CD14-positive monocyte (primary cell): ENCODE data around the gene LRP2BP. TPM values are rescaled to one million over a fixed set of nuclear protein-coding genes. Genes with fewer than 3 reads are reported as not detected.

Source experiments
- DNase-seq, 3 donors: peaks; one replicate each; pipeline ENCODE4 v3.0.0-alpha.2; 2011 to 2022
- H2AFZ ChIP-seq: 2 replicates; pipeline ENCODE4 v1.6.0; 2012; ENCODE audit warnings: mild to moderate bottlenecking, low read depth, low read length, inconsistent platforms; ENCODE audit not compliant: insufficient read depth, poor library complexity, severe bottlenecking
- H3K27ac ChIP-seq, 2 donors: 1 replicate in 1 of 2; 2 replicates in 1 of 2; pipeline ENCODE4 v1.5.1; 2012 to 2013; ENCODE audit warnings: low read length in 2 of 2, control low read depth in 1 of 2, inconsistent platforms in 1 of 2, low read depth in 1 of 2, mild to moderate bottlenecking in 1 of 2
- H3K27me3 ChIP-seq, 2 donors: one replicate each; pipeline versions ENCODE4 v1.6.0 to v1.6.1; 2011 to 2013; ENCODE audit warnings: low read length in 2 of 2; ENCODE audit not compliant: control insufficient read depth in 2 of 2, insufficient read depth in 2 of 2
- H3K36me3 ChIP-seq, 2 donors: replicated peaks in 1 of 2; 1 replicate in 1 of 2; 2 replicates in 1 of 2; pipeline versions ENCODE4 v1.5.1 to v1.6.1; 2012 to 2013; ENCODE audit warnings: low read length in 2 of 2, control low read depth in 1 of 2, inconsistent platforms in 1 of 2, mild to moderate bottlenecking in 1 of 2; ENCODE audit not compliant: insufficient read depth in 2 of 2, control insufficient read depth in 1 of 2
- H3K4me1 ChIP-seq, 2 donors: 1 replicate in 1 of 2; 2 replicates in 1 of 2; pipeline versions ENCODE4 v1.5.1 to v1.6.1; 2012 to 2013; ENCODE audit warnings: low read length in 2 of 2, control low read depth in 1 of 2, inconsistent platforms in 1 of 2, mild to moderate bottlenecking in 1 of 2, moderate library complexity in 1 of 2; ENCODE audit not compliant: insufficient read depth in 2 of 2, control insufficient read depth in 1 of 2
- H3K4me2 ChIP-seq: replicated peaks from 2 replicates; pipeline ENCODE3; 2012; ENCODE audit warnings: low read length, moderate library complexity, mild to moderate bottlenecking; ENCODE audit not compliant: poor library complexity, severe bottlenecking; ENCODE audit errors: extremely low read depth
- H3K4me3 ChIP-seq, 3 experiments: fragments of 200-600 bp in 1 of 3; sonication (generic) in 1 of 3; replicated peaks in 1 of 3; 1 replicate in 2 of 3; 2 replicates in 1 of 3; pipeline ENCODE4 v1.5.1; 2011 to 2013; ENCODE audit warnings: low read length in 3 of 3, mild to moderate bottlenecking in 3 of 3, control low read depth in 2 of 3, low read depth in 2 of 3, inconsistent platforms in 1 of 3, moderate library complexity in 1 of 3
- H3K79me2 ChIP-seq: 2 replicates; pipeline ENCODE4 v1.6.0; 2012; ENCODE audit warnings: mild to moderate bottlenecking, control low read depth, inconsistent platforms, low read length, moderate library complexity; ENCODE audit not compliant: insufficient read depth
- H3K9ac ChIP-seq: 2 replicates; pipeline ENCODE4 v1.6.0; 2017; ENCODE audit warnings: low read length, mild to moderate bottlenecking; ENCODE audit not compliant: insufficient read depth, poor library complexity, severe bottlenecking
- H3K9me3 ChIP-seq, 2 donors: replicated peaks in 1 of 2; 1 replicate in 1 of 2; 2 replicates in 1 of 2; pipeline versions ENCODE4 v1.5.1 to v1.6.1; 2012 to 2013; ENCODE audit warnings: low read length in 2 of 2, control low read depth in 1 of 2; ENCODE audit not compliant: control insufficient read depth in 1 of 2, insufficient read depth in 1 of 2
- H4K20me1 ChIP-seq: 2 replicates; pipeline ENCODE4 v1.6.0; 2012; ENCODE audit warnings: mild to moderate bottlenecking, low read length, control low read depth, moderate library complexity; ENCODE audit not compliant: insufficient read depth
- H3K27ac Mint-ChIP-seq, 7 donors: one replicate each; pipeline ENCODE4 v1.8.0; 2020; ENCODE audit warnings: mild to moderate bottlenecking in 7 of 7, mixed read lengths in 7 of 7, moderate library complexity in 6 of 7, inconsistent platforms in 2 of 7
- H3K27me3 Mint-ChIP-seq, 3 donors: one replicate each; pipeline ENCODE4 v1.8.0; 2021 to 2022; ENCODE audit warnings: low read depth in 3 of 3, mild to moderate bottlenecking in 3 of 3, mixed read lengths in 3 of 3, moderate library complexity in 3 of 3, inconsistent platforms in 1 of 3
- H3K36me3 Mint-ChIP-seq, 2 donors: one replicate each; pipeline ENCODE4 v1.8.0; 2020; ENCODE audit warnings: mixed read lengths in 2 of 2, inconsistent platforms in 1 of 2, mild to moderate bottlenecking in 1 of 2
- H3K4me1 Mint-ChIP-seq: one replicate; pipeline ENCODE4 v1.8.0; 2020; ENCODE audit warnings: mild to moderate bottlenecking, mixed read lengths
- H3K4me3 Mint-ChIP-seq, 2 donors: one replicate each; pipeline ENCODE4 v1.8.0; 2020; ENCODE audit warnings: mild to moderate bottlenecking in 2 of 2, mixed read lengths in 2 of 2, moderate library complexity in 1 of 2
- H3K9me3 Mint-ChIP-seq, 7 donors: one replicate each; pipeline ENCODE4 v1.8.0; 2020 to 2022; ENCODE audit warnings: mixed read lengths in 7 of 7, mild to moderate bottlenecking in 6 of 7, moderate library complexity in 6 of 7, inconsistent platforms in 2 of 7
- CTCF ChIP-seq: fragments of 200-600 bp; IDR thresholded peaks from one replicate; pipeline ENCODE4 v1.8.0; 2022; ENCODE audit warnings: antibody characterized with exemption, mild to moderate bottlenecking
- WGBS: methylation state at CpG from one replicate; pipeline ENCODE4 v1.1.5; 2013; ENCODE audit warnings: missing lambda C conversion rate; ENCODE audit not compliant: insufficient coverage; 5-methylcytosine and 5-hydroxymethylcytosine counted together
- intact Hi-C, 2 donors: fragments of 100-400 bp; cut with micrococcal nuclease; formaldehyde crosslinking; loops; one replicate each; pipeline versions ENCODE4 v1.15.0 to v1.15.1; 2023
- polyA plus RNA-seq, 3 donors: library from polyadenylated mRNA; depleted of rRNA in 1 of 3; unstranded in 2 of 3; stranded (reverse) in 1 of 3; fragments of 300-500 nt in 2 of 3; fragments of >200 nt in 1 of 3; fragmentation: Illumina TruSeq in 2 of 3; gene quantifications; 1 replicate in 2 of 3; 2 replicates in 1 of 3; pipeline ENCODE4 v1.2.3, GENCODE V29; 2012 to 2021

The LRP2BP gene
- polyA plus RNA-seq, 3 donors = 0.04 to 0.10 (median 0.09) TPM

GRCh38 chr4:185399466-185399865 lies 3.7 kb upstream of the LRP2BP start:
- Histone ChIP-seq H3K9me3 (no peaks in the 10 kb centered on the region), H2AFZ (no peak overlapping the region), H3K4me2 (no peak overlapping the region), H3K27ac (no peak overlapping the region), H3K4me1 (peaks cover 17 to 19% of the 10 kb centered on the region in 2 donors), H4K20me1 (no peaks in the 10 kb centered on the region), H3K4me3 (no peak overlapping the region), H3K79me2 (no peaks in the 10 kb centered on the region), H3K27me3 (peaks cover 0 to 8% of the 10 kb centered on the region in 2 donors), H3K36me3 (peaks cover 33 to 50% of the 10 kb centered on the region in 2 donors), H3K9ac (no peak overlapping the region)
- no peaks in the 10 kb centered on the region for H3K9me3 Mint-ChIP-seq
- no peak for TF ChIP-seq CTCF
- DNase-seq = no peak
- peaks cover 5 to 9% (median 6%) of the 10 kb centered on the region in 3 donors for H3K27me3 Mint-ChIP-seq
- intact Hi-C loops = no loop called here
- no peak overlapping the region for H3K4me3 Mint-ChIP-seq
- no CpG with 5 or more reads among the region's 8 CpGs for WGBS
- peaks cover 41 to 63% of the 10 kb centered on the region in 2 donors for H3K36me3 Mint-ChIP-seq
- H3K4me1 Mint-ChIP-seq = peaks cover 17% of the 10 kb centered on the region
- no peak overlapping the region for H3K27ac Mint-ChIP-seq

DNA sequence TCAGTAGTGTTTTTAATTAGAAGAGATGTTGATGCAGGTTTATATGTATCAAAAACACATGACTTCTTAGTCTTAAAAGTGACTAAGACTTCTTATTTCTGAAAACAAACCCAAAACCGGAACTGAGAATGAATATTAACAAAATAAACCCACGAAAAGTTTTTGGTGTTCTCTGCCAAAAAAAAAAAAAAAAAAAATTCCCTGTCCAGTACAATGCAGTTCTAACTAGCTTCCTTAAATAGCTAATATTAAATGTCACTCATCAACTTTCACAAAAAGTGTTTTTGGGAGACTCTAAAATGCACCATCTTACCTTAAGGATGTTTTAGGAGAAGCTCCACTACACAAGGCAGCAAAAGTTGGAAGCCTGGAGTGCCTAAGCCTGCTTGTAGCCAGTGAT lies 2.9 kb upstream of the LRP2BP start:
- Histone ChIP-seq H3K9ac (no peak overlapping the region), H2AFZ (no peak overlapping the region), H3K36me3 (peaks cover 33 to 49% of the 10 kb centered on the region in 2 donors), H3K4me2 (no peak overlapping the region), H3K27me3 (peaks cover 0 to 8% of the 10 kb centered on the region in 2 donors), H3K4me1 (peaks cover 17 to 19% of the 10 kb centered on the region in 2 donors), H3K27ac (no peak overlapping the region), H4K20me1 (no peaks in the 10 kb centered on the region), H3K9me3 (no peaks in the 10 kb centered on the region), H3K79me2 (no peaks in the 10 kb centered on the region), H3K4me3 (no peak overlapping the region)
- H3K9me3 Mint-ChIP-seq = no peaks in the 10 kb centered on the region
- H3K27me3 Mint-ChIP-seq = peaks cover 9 to 10% (median 10%) of the 10 kb centered on the region in 3 donors
- intact Hi-C loops = no loop called here
- peaks cover 38 to 56% of the 10 kb centered on the region in 2 donors for H3K36me3 Mint-ChIP-seq
- DNase-seq = peak in 2 of 3 donors; percentile 7 to 30
- no peak overlapping the region for H3K4me3 Mint-ChIP-seq
- H3K4me1 Mint-ChIP-seq = peaks cover 18% of the 10 kb centered on the region
- H3K27ac Mint-ChIP-seq = no peak overlapping the region
- WGBS = no CpG with 5 or more reads among the region's 2 CpGs
- no peak for TF ChIP-seq CTCF
